Gastrocnemius medialis (tissue), 4 donors: Measurements from ENCODE around the gene C1QTNF6. TPM values are rescaled to one million over a fixed set of nuclear protein-coding genes. Genes with fewer than 3 reads are reported as not detected.

Experiments
- ATAC-seq, 2 donors: fragments of 150-250 bp; one replicate each; pipeline ENCODE4 v1.9.1; 2016
- DNase-seq, 2 donors: peaks; one replicate each; pipeline ENCODE4 v3.0.0-alpha.2; 2019
- H3K27ac ChIP-seq, 4 donors: fragments of 200-600 bp; sonication (generic); 1 replicate in 1 of 4; 2 replicates in 3 of 4; pipeline ENCODE4 v1.5.1; 2016 to 2018; ENCODE audit warnings: mild to moderate bottlenecking in 2 of 4, moderate library complexity in 1 of 4
- H3K27me3 ChIP-seq, 3 donors: fragments of 200-600 bp; sonication (generic) in 2 of 3; 1 replicate in 1 of 3; 2 replicates in 2 of 3; pipeline versions ENCODE4 v1.5.1 to v1.6.0; 2016 to 2019; ENCODE audit warnings: mild to moderate bottlenecking in 1 of 3, moderate library complexity in 1 of 3
- H3K36me3 ChIP-seq, 2 donors: fragments of 200-600 bp; sonication (generic) in 1 of 2; one replicate each; pipeline ENCODE4 v1.5.1; 2017 to 2018
- H3K4me1 ChIP-seq, 2 donors: fragments of 200-600 bp; sonication (generic) in 1 of 2; one replicate each; pipeline ENCODE4 v1.5.1; 2016 to 2017; ENCODE audit warnings: mild to moderate bottlenecking in 2 of 2
- H3K4me3 ChIP-seq, 4 donors: fragments of 200-600 bp; sonication (generic) in 3 of 4; 1 replicate in 1 of 4; 2 replicates in 3 of 4; pipeline ENCODE4 v1.5.1; 2016 to 2019; ENCODE audit warnings: mild to moderate bottlenecking in 2 of 4
- H3K9me3 ChIP-seq, 3 donors: fragments of 200-600 bp; sonication (generic) in 2 of 3; 1 replicate in 1 of 3; 2 replicates in 2 of 3; pipeline ENCODE4 v1.5.1; 2016 to 2019
- POLR2A ChIP-seq, 2 donors: fragments of 450-650 bp; IDR thresholded peaks; one replicate each; pipeline ENCODE4 v1.6.1; 2017; ENCODE audit warnings: antibody characterized with exemption in 2 of 2, mild to moderate bottlenecking in 2 of 2, moderate library complexity in 2 of 2
- in situ Hi-C, 4 donors: fragments of 200-750 bp; cut with MboI; loops; one replicate each; pipeline versions ENCODE4 v1.15.0 to v1.8.0; 2017; ENCODE audit warnings: low sequenced_read_pairs in 4 of 4
- intact Hi-C: fragments of 100-400 bp; cut with DNase I; formaldehyde crosslinking; loops from one replicate; pipeline ENCODE4 v1.15.1; 2023; ENCODE audit warnings: low total_unique reads
- total RNA-seq, 4 donors: library from RNA; depleted of rRNA; stranded (reverse); fragments of >200 nt; gene quantifications; one replicate each; pipeline versions ENCODE4 v1.1.0 to v1.2.3, GENCODE V29; 2016
- TF ChIP-seq, protein P1 (sequence below), 5 experiments: fragments of 450-650 bp in 3 of 5; fragments of 200-600 bp in 2 of 5; sonication (generic) in 2 of 5; IDR thresholded peaks in 4 of 5; conservative IDR thresholded peaks in 1 of 5; 1 replicate in 4 of 5; 2 replicates in 1 of 5; pipeline ENCODE4 v1.5.1; 2016 to 2019; ENCODE audit warnings: antibody characterized with exemption in 5 of 5, mild to moderate bottlenecking in 3 of 5, moderate library complexity in 3 of 5

Gene C1QTNF6
- total RNA-seq, 4 donors from 2014 or later = 0.46 to 1.00 (median 0.84) TPM

- Histone ChIP-seq H3K9me3 (no peaks in the 10 kb centered on the region), H3K27me3 (no peaks in the 10 kb centered on the region), H3K4me1 (peaks cover 30 to 41% of the 10 kb centered on the region in 2 donors), H3K36me3 (no peaks in the 10 kb centered on the region), H3K27ac (peak overlapping the region; percentile 96 to 99 (median 98)), H3K4me3 (peak overlapping the region in 2 of 4 donors; percentile 4 to 23)
- intact Hi-C loops = loop anchor here (2.0 to 10.0 kb wide), 5 partner anchors 18 to 1894 kb away; partner anchors contain the start of genes IFT27 and LGALS1
- TF ChIP-seq, protein P1, sequence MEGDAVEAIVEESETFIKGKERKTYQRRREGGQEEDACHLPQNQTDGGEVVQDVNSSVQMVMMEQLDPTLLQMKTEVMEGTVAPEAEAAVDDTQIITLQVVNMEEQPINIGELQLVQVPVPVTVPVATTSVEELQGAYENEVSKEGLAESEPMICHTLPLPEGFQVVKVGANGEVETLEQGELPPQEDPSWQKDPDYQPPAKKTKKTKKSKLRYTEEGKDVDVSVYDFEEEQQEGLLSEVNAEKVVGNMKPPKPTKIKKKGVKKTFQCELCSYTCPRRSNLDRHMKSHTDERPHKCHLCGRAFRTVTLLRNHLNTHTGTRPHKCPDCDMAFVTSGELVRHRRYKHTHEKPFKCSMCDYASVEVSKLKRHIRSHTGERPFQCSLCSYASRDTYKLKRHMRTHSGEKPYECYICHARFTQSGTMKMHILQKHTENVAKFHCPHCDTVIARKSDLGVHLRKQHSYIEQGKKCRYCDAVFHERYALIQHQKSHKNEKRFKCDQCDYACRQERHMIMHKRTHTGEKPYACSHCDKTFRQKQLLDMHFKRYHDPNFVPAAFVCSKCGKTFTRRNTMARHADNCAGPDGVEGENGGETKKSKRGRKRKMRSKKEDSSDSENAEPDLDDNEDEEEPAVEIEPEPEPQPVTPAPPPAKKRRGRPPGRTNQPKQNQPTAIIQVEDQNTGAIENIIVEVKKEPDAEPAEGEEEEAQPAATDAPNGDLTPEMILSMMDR (IDR thresholded peaks at IDR 0.05 in 4 of 5, conservative IDR thresholded peaks at IDR 0.05 in 1 of 5) = peak in 4 of 5 experiments; percentile 9 to 48 (median 30)
- no peak for TF ChIP-seq POLR2A (IDR thresholded peaks at IDR 0.05)
- ATAC-seq (peak; percentile 48 to 55), DNase-seq (peak; percentile 68 to 86)
- in situ Hi-C loops = loop anchor here in 1 of 4 donors (5.0 kb wide), 1 partner anchor 34 kb away; no protein-coding TSS in a partner anchor
Measured at GRCh38 chr22:37196539-37197450, 8.7 kb upstream of the C1QTNF6 start.

DNA sequence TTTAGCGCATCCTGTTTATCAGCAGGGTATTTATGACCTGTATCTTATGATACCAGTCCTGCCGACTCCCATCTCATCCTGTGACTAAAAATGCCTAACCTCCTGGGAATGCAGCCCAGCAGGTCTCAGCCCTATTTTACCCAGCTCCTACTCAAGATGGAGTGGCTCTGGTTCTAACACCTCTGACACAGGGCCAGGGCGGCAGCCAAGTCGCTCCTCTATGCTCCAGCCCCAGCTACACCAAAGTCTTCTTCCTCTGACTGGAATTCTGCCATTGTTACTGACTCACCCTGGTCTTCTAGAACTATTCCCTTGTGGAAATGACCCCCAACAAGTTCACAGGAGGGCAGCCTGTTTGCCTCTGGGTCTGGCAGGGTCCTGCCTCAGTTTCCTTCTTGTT, 7.9 kb upstream of the C1QTNF6 start:
- no peaks in the 10 kb centered on the region for H3K36me3 ChIP-seq
- peaks cover 30 to 41% of the 10 kb centered on the region in 2 donors for H3K4me1 ChIP-seq
- intact Hi-C loops (loop anchor here (2.0 to 10.0 kb wide), 5 partner anchors 17 to 1894 kb away; partner anchors contain the start of genes IFT27 and LGALS1), in situ Hi-C loops (loop anchor here in 1 of 4 donors (5.0 kb wide), 1 partner anchor 34 kb away; no protein-coding TSS in a partner anchor)
- TF ChIP-seq, protein P1 (IDR thresholded peaks at IDR 0.05 in 4 of 5, conservative IDR thresholded peaks at IDR 0.05 in 1 of 5) = no peak
- no peak for TF ChIP-seq POLR2A (IDR thresholded peaks at IDR 0.05)
- H3K27ac ChIP-seq = peak overlapping the region; percentile 96 to 99 (median 98)
- DNase-seq = no peak
- no peaks in the 10 kb centered on the region for H3K9me3 ChIP-seq
- H3K27me3 ChIP-seq = no peaks in the 10 kb centered on the region
- no peak overlapping the region for H3K4me3 ChIP-seq
- ATAC-seq = no peak

DNA sequence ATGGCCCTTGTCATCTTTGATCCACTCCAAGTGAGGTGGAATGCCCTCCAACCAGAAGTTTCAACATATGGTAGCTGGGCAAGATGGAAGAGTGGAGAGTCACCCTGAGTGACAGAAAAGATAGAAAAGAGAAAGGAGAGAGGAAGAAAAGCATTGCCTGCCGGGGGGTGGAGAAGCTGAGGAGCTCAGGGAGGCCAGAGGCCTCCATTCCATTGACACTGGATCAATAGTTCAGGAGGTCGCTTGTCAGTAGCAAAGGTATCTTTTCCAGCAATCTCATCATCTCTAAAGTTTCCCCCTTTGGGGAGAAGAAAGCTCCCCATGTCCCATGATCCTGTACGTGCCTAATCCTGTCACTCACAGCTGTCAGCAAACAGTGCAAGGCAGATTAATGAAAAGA, 6.7 kb upstream of the C1QTNF6 start:
- peaks cover 33 to 42% of the 10 kb centered on the region in 2 donors for H3K4me1 ChIP-seq
- DNase-seq (no peak), ATAC-seq (no peak)
- H3K9me3 ChIP-seq = no peaks in the 10 kb centered on the region
- H3K36me3 ChIP-seq = no peaks in the 10 kb centered on the region
- no peaks in the 10 kb centered on the region for H3K27me3 ChIP-seq
- in situ Hi-C loops = loop anchor here in 1 of 4 donors (5.0 kb wide), 1 partner anchor 32 kb away; no protein-coding TSS in a partner anchor
- no peak overlapping the region for H3K4me3 ChIP-seq
- intact Hi-C loops = loop anchor here (5.0 to 10.0 kb wide), 4 partner anchors 420 to 1892 kb away; partner anchors contain the start of genes IFT27 and LGALS1
- H3K27ac ChIP-seq = peak overlapping the region in 3 of 4 donors; percentile 40 to 98 (median 52)
- TF ChIP-seq, protein P1 (IDR thresholded peaks at IDR 0.05 in 4 of 5, conservative IDR thresholded peaks at IDR 0.05 in 1 of 5) = no peak
- no peak for TF ChIP-seq POLR2A (IDR thresholded peaks at IDR 0.05)

GRCh38 chr22:37193629-37194191, 5.7 kb upstream of the C1QTNF6 start:
- H3K4me3 ChIP-seq = no peak overlapping the region
- H3K27me3 ChIP-seq = no peaks in the 10 kb centered on the region
- in situ Hi-C loops (no loop called here), intact Hi-C loops (loop anchor here (10.0 kb wide), 2 partner anchors 419 to 729 kb away; partner anchors contain the start of gene IFT27)
- peak overlapping the region; percentile 5 to 52 (median 39) for H3K27ac ChIP-seq
- no peak for TF ChIP-seq POLR2A (IDR thresholded peaks at IDR 0.05)
- TF ChIP-seq, protein P1 (IDR thresholded peaks at IDR 0.05 in 4 of 5, conservative IDR thresholded peaks at IDR 0.05 in 1 of 5) = no peak
- peaks cover 42 to 50% of the 10 kb centered on the region in 2 donors for H3K4me1 ChIP-seq
- ATAC-seq (no peak), DNase-seq (no peak)
- H3K9me3 ChIP-seq = no peaks in the 10 kb centered on the region
- H3K36me3 ChIP-seq = no peaks in the 10 kb centered on the region
